Gastroesophageal sphincter (tissue), 3 donors: ENCODE results near the gene PRKAA2.
"Not testable (repeated sequence)": the region's sequence is repeated elsewhere in the genome, so short reads cannot be mapped to it uniquely, and the experiment has no call there.

Experiments used
- POLR2A ChIP-seq, 2 donors: fragments of 450-650 bp; IDR thresholded peaks; one replicate each; pipeline ENCODE4 v1.6.1; 2017; ENCODE audit warnings: antibody characterized with exemption in 2 of 2, mild to moderate bottlenecking in 2 of 2, moderate library complexity in 1 of 2
- POLR2AphosphoS5 ChIP-seq: sonication (generic); formaldehyde crosslinking; IDR thresholded peaks from one replicate; pipeline ENCODE4 v1.6.1; 2017; ENCODE audit warnings: antibody characterized with exemption
- TF ChIP-seq, protein P1 (sequence below), 4 experiments: fragments of 200-600 bp in 2 of 4; fragments of 450-650 bp in 2 of 4; sonication (generic) in 1 of 4; IDR thresholded peaks; one replicate each; pipeline ENCODE4 v1.5.1; 2017 to 2019; ENCODE audit warnings: antibody characterized with exemption in 4 of 4, mild to moderate bottlenecking in 2 of 4, moderate library complexity in 2 of 4

DNA sequence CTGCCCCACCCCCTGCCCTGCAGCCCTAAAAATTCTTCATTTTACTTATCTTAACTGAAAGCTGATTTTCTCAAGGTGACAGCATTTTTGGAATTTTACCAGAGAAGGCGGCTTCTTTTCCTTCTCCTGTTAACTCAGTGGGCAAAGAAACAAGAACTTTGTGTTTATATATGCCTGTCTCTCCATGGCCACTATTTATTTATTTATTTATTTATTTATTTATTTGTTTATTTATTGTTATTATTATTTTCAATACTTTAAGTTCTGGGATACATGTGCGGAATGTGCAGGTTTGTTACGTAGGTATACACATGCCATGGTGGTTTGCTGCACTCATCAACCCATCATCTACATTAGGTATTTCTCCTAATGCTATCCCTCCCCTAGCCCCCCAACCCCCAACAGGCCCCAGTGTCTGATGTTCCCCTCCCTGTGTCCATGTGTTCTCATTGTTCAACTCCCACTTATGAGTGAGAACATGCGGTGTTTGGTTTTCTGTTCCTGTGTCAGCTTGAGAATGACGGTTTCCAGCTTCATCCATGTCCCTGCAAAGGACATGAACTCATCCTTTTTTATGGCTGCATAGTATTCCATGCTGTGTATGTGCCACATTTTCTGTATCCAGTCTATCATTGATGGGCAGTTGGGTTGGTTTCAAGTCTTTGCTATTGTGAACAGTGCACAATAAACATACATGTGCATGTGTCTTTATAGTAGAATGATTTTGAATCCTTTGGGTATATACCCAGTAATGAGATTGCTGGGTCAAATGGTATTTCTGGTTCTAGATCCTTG, 49.5 kb upstream of the PRKAA2 start:
- TF ChIP-seq, protein P1, sequence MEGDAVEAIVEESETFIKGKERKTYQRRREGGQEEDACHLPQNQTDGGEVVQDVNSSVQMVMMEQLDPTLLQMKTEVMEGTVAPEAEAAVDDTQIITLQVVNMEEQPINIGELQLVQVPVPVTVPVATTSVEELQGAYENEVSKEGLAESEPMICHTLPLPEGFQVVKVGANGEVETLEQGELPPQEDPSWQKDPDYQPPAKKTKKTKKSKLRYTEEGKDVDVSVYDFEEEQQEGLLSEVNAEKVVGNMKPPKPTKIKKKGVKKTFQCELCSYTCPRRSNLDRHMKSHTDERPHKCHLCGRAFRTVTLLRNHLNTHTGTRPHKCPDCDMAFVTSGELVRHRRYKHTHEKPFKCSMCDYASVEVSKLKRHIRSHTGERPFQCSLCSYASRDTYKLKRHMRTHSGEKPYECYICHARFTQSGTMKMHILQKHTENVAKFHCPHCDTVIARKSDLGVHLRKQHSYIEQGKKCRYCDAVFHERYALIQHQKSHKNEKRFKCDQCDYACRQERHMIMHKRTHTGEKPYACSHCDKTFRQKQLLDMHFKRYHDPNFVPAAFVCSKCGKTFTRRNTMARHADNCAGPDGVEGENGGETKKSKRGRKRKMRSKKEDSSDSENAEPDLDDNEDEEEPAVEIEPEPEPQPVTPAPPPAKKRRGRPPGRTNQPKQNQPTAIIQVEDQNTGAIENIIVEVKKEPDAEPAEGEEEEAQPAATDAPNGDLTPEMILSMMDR (IDR thresholded peaks at IDR 0.05) = not testable (repeated sequence)
- TF ChIP-seq POLR2AphosphoS5; POLR2A (IDR thresholded peaks at IDR 0.05): not testable (repeated sequence)
